Hepatocyte (in vitro differentiated cells): ENCODE results near the gene GTPBP1. TPM values are rescaled to one million over a fixed set of nuclear protein-coding genes. Genes with fewer than 3 reads are reported as not detected.

Source experiments
- DNase-seq: peaks from one replicate; pipeline ENCODE4 v3.0.0-alpha.2; 2016; ENCODE audit warnings: low spot score
- H2AFZ ChIP-seq: fragments of 200-600 bp; sonication (generic); 2 replicates; pipeline ENCODE4 v1.6.0; 2016; ENCODE audit warnings: antibody characterized with exemption, mild to moderate bottlenecking
- H3K27ac ChIP-seq: fragments of 200-600 bp; sonication (generic); 2 replicates; pipeline ENCODE4 v1.5.1; 2016; ENCODE audit warnings: mild to moderate bottlenecking
- H3K27me3 ChIP-seq: fragments of 200-600 bp; sonication (generic); 2 replicates; pipeline ENCODE4 v1.6.1; 2016
- H3K36me3 ChIP-seq: fragments of 200-600 bp; sonication (generic); replicated peaks from 2 replicates; pipeline ENCODE4 v1.5.1; 2016; ENCODE audit warnings: low read depth; ENCODE audit not compliant: insufficient read depth
- H3K4me1 ChIP-seq: fragments of 200-600 bp; sonication (generic); 2 replicates; pipeline ENCODE4 v1.5.1; 2016; ENCODE audit warnings: mild to moderate bottlenecking, moderate library complexity; ENCODE audit not compliant: insufficient read depth
- H3K4me2 ChIP-seq: fragments of 200-600 bp; sonication (generic); 2 replicates; pipeline ENCODE4 v1.6.0; 2016
- H3K4me3 ChIP-seq: fragments of 200-600 bp; sonication (generic); 2 replicates; pipeline ENCODE4 v1.5.1; 2016; ENCODE audit warnings: mild to moderate bottlenecking
- H3K79me2 ChIP-seq: fragments of 200-600 bp; sonication (generic); 2 replicates; pipeline ENCODE4 v1.6.0; 2017; ENCODE audit warnings: mild to moderate bottlenecking
- H3K9me2 ChIP-seq: fragments of 200-600 bp; sonication (generic); replicated peaks from 2 replicates; pipeline ENCODE4 v1.6.0; 2017; ENCODE audit warnings: mild to moderate bottlenecking; ENCODE audit not compliant: insufficient read depth
- H3K9me3 ChIP-seq: fragments of 200-600 bp; sonication (generic); 2 replicates; pipeline ENCODE4 v1.5.1; 2016; ENCODE audit warnings: low read depth, mild to moderate bottlenecking
- H4K20me1 ChIP-seq: fragments of 200-600 bp; sonication (generic); 2 replicates; pipeline ENCODE4 v1.6.0; 2016; ENCODE audit warnings: mild to moderate bottlenecking; ENCODE audit not compliant: insufficient read depth, poor library complexity, severe bottlenecking
- CTCF ChIP-seq: fragments of 200-600 bp; sonication (generic); IDR thresholded peaks from 2 replicates; pipeline ENCODE4 v1.5.1; 2016; ENCODE audit warnings: antibody characterized with exemption, mild to moderate bottlenecking; ENCODE audit not compliant: poor library complexity
- EZH2 ChIP-seq: fragments of 200-600 bp; sonication (generic); IDR thresholded peaks from 2 replicates; pipeline ENCODE4 v1.6.1; 2016; ENCODE audit warnings: antibody characterized with exemption, mild to moderate bottlenecking, borderline replicate concordance
- EZH2phosphoT487 ChIP-seq: fragments of 200-600 bp; sonication (generic); IDR thresholded peaks from one replicate; pipeline ENCODE4 v1.6.1; 2018; ENCODE audit warnings: antibody characterized with exemption, mild to moderate bottlenecking, low read depth, moderate library complexity; ENCODE audit not compliant: unreplicated experiment, severe bottlenecking
- WGBS: methylation state at CpG from one replicate; pipeline ENCODE4 v1.1.6; 2016; ENCODE audit warnings: low lambda C conversion rate; ENCODE audit errors: missing lambda C conversion rate; 5-methylcytosine and 5-hydroxymethylcytosine counted together
- polyA plus RNA-seq: library from polyadenylated mRNA; unstranded; fragments of >200 nt; fragmentation: Nextera tagmentation; extraction: Ambion mirVana; gene quantifications from 2 replicates; pipeline ENCODE4 v1.2.1, GENCODE V29; 2016
- total RNA-seq: library from RNA; depleted of rRNA; stranded (reverse); fragments of >200 nt; gene quantifications from 2 replicates; pipeline ENCODE4 v1.2.3, GENCODE V29; 2014

The GTPBP1 gene
- total and polyA plus RNA-seq, 2 experiments from 2014 or later: 28.6 to 36.8 TPM

GRCh38 chr22:38733329-38733723, 27.6 kb downstream of the GTPBP1 start:
- WGBS: 59% methylated on average over 4 of the region's 4 CpGs
- Histone ChIP-seq H3K4me3 (no peak overlapping the region), H2AFZ (no peak overlapping the region), H3K4me2 (no peak overlapping the region), H3K79me2 (no peaks in the 10 kb centered on the region), H3K9me3 (no peaks in the 10 kb centered on the region), H3K27me3 (no peaks in the 10 kb centered on the region), H4K20me1 (no peaks in the 10 kb centered on the region), H3K36me3 (no peaks in the 10 kb centered on the region), H3K27ac (peak overlapping the region; percentile 81), H3K9me2 (no peaks in the 10 kb centered on the region), H3K4me1 (no peaks in the 10 kb centered on the region)
- peak; percentile 63 for DNase-seq
- no peak for TF ChIP-seq EZH2
- TF ChIP-seq CTCF: peak; percentile 65
- TF ChIP-seq EZH2phosphoT487: no peak

- DNase-seq: peak; percentile 28
- no peaks in the 10 kb centered on the region for H3K4me1 ChIP-seq
- H2AFZ ChIP-seq: no peak overlapping the region
- 82% methylated on average over 8 of the region's 8 CpGs for WGBS
- no peak overlapping the region for H3K4me3 ChIP-seq
- H3K27me3 ChIP-seq: no peaks in the 10 kb centered on the region
- H3K36me3 ChIP-seq: no peaks in the 10 kb centered on the region
- TF ChIP-seq EZH2phosphoT487 (no peak), EZH2 (no peak), CTCF (no peak)
- H3K27ac ChIP-seq: peak overlapping the region; percentile 81
- no peaks in the 10 kb centered on the region for H3K9me3 ChIP-seq
- no peaks in the 10 kb centered on the region for H3K79me2 ChIP-seq
- H4K20me1 ChIP-seq: no peaks in the 10 kb centered on the region
- no peak overlapping the region for H3K4me2 ChIP-seq
- H3K9me2 ChIP-seq: no peaks in the 10 kb centered on the region
These were observed 28.1 kb downstream of the GTPBP1 start for GRCh38 chr22:38733724-38734381.

GRCh38 chr22:38734421-38735100, 28.8 kb downstream of the GTPBP1 start:
- Histone ChIP-seq H3K4me2 (no peak overlapping the region), H3K4me3 (no peak overlapping the region), H3K79me2 (no peaks in the 10 kb centered on the region), H3K9me2 (no peaks in the 10 kb centered on the region), H3K4me1 (no peaks in the 10 kb centered on the region), H4K20me1 (no peaks in the 10 kb centered on the region), H3K36me3 (no peaks in the 10 kb centered on the region), H3K9me3 (no peaks in the 10 kb centered on the region), H3K27me3 (no peaks in the 10 kb centered on the region), H2AFZ (no peak overlapping the region), H3K27ac (peak overlapping the region; percentile 81)
- 96% methylated on average over 13 of the region's 13 CpGs for WGBS
- TF ChIP-seq EZH2 (no peak), CTCF (no peak), EZH2phosphoT487 (no peak)
- DNase-seq: no peak
